A549 (cell line): ENCODE results near the gene LSM12.

Source experiments
- CEBPB ChIP-seq, 2 experiments: fragments of >200 bp in 1 of 2; sonication (Bioruptor Twin) in 1 of 2; formaldehyde crosslinking in 1 of 2; IDR thresholded peaks; 2 replicates each; pipeline ENCODE4 v1.6.1; 2012 to 2016
- CHD4 ChIP-seq: fragments of 200-600 bp; sonication (generic); IDR thresholded peaks from 2 replicates; pipeline ENCODE4 v1.6.1; 2016; ENCODE audit warnings: antibody characterized with exemption, mild to moderate bottlenecking, borderline replicate concordance
- CTCF ChIP-seq: fragments of >200 bp; sonication (Bioruptor Twin); formaldehyde crosslinking; IDR thresholded peaks from 3 replicates; pipeline ENCODE4 v1.5.1; 2016
- EP300 ChIP-seq, 2 experiments: fragments of >200 bp; sonication (Bioruptor Twin); formaldehyde crosslinking; IDR thresholded peaks; 2 replicates in 1 of 2; 3 replicates in 1 of 2; pipeline ENCODE4 v1.6.1; 2016 to 2017
- HDAC2 ChIP-seq: fragments of 200-600 bp; sonication (generic); IDR thresholded peaks from 2 replicates; pipeline ENCODE4 v1.6.1; 2016
- MAFK ChIP-seq: fragments of 450-650 bp; IDR thresholded peaks from 2 replicates; pipeline ENCODE4 v1.6.1; 2014; ENCODE audit not compliant: partially characterized antibody
- MAX ChIP-seq: IDR thresholded peaks from 2 replicates; pipeline ENCODE4 v1.6.1; 2012
- POLR2A ChIP-seq: IDR thresholded peaks from 2 replicates; pipeline ENCODE4 v1.6.1; 2012; ENCODE audit warnings: mild to moderate bottlenecking, low read length
- RFX5 ChIP-seq: fragments of 450-650 bp; IDR thresholded peaks from 2 replicates; pipeline ENCODE4 v1.7.1; 2014; ENCODE audit warnings: antibody characterized with exemption, mild to moderate bottlenecking, moderate library complexity
- SMC3 ChIP-seq: fragments of >200 bp; sonication (Bioruptor Twin); formaldehyde crosslinking; IDR thresholded peaks from 3 replicates; pipeline ENCODE4 v1.6.1; 2018; ENCODE audit warnings: inconsistent platforms
- SREBF2 ChIP-seq: fragments of 450-650 bp; IDR thresholded peaks from 2 replicates; pipeline ENCODE4 v1.6.1; 2014; ENCODE audit warnings: mild to moderate bottlenecking, moderate library complexity
- ZSCAN20 ChIP-seq: fragments of 250-450 bp; sonication (Bioruptor Pico); IDR thresholded peaks from 2 replicates; pipeline ENCODE4 v1.8.0; 2022; ENCODE audit warnings: mild to moderate bottlenecking, moderate library complexity

- no peak for TF ChIP-seq POLR2A
- TF ChIP-seq CTCF, result no peak
- no peak for TF ChIP-seq CHD4
- no peak for TF ChIP-seq MAX
- TF ChIP-seq RFX5, result no peak
- TF ChIP-seq SMC3, result no peak
- no peak for TF ChIP-seq EP300 (IDR thresholded peaks at IDR 0.05)
- TF ChIP-seq ZSCAN20 (CRISPR knock-in tag), result no peak
- no peak for TF ChIP-seq HDAC2
- no peak for TF ChIP-seq SREBF2
- no peak for TF ChIP-seq MAFK
- no peak for TF ChIP-seq CEBPB (IDR thresholded peaks at IDR 0.05)
Observed at GRCh38 chr17:43984521-43984920, 82.0 kb downstream of the LSM12 start.
